Astrocyte of the spinal cord (primary cell): ENCODE data around the gene WDR1.
A peak's percentile ranks its signal among the peaks of the same experiment; 100 is the strongest.

ENCODE experiments used
- DNase-seq: peaks from one replicate; pipeline ENCODE4 v3.0.0; 2011; ENCODE audit warnings: low read depth, low spot score
- H3K4me3 ChIP-seq: 2 replicates; pipeline ENCODE4 v1.5.1; 2011; ENCODE audit warnings: low read depth, mild to moderate bottlenecking, low read length, moderate library complexity
- in situ Hi-C: cut with HindIII; loops from 2 replicates; pipeline ENCODE4 v1.10.0; 2017; ENCODE audit warnings: low sequenced_read_pairs
- TF ChIP-seq, protein P1 (sequence below): IDR thresholded peaks from 2 replicates; pipeline ENCODE4 v1.5.1; 2012; ENCODE audit warnings: low read depth, mild to moderate bottlenecking, low read length, inconsistent platforms

The WDR1 gene

DNA sequence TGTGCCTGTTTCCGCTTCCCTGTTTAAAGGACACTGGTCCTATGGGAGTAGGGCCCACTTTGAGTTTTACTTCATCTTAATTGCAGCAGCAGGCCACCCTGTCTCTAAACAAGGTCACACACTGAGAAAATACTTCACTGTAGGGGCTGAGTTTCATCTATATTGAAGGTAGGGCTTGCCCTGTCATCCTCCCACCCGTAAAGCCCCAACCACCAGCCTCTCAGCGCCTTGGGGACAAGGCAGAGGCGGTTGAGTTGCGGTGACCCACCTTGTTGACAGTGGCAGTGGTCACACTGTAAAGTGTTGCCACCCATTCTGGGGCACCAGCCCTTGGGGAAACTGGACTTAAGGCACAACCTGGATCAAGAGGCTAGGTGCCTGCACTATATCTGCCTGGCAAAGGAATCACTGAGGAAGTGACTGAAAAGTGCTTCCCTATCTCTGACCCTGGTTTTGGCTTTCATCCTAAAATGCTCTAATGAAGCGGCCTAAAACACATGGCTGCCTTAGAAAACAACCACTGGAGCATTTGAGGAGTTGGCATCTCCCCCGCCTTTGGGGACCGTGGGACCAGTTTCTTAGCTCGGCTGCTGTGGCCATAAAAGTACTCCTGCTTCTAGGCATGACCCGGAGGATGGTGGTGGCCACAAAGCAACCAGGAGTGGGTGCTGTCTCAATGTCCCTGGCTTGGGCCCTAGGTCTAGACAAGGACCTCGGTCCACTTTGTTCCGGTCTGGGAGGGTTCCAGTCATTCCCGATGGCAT is 7.8 kb upstream of the WDR1 start:
- TF ChIP-seq, protein P1, sequence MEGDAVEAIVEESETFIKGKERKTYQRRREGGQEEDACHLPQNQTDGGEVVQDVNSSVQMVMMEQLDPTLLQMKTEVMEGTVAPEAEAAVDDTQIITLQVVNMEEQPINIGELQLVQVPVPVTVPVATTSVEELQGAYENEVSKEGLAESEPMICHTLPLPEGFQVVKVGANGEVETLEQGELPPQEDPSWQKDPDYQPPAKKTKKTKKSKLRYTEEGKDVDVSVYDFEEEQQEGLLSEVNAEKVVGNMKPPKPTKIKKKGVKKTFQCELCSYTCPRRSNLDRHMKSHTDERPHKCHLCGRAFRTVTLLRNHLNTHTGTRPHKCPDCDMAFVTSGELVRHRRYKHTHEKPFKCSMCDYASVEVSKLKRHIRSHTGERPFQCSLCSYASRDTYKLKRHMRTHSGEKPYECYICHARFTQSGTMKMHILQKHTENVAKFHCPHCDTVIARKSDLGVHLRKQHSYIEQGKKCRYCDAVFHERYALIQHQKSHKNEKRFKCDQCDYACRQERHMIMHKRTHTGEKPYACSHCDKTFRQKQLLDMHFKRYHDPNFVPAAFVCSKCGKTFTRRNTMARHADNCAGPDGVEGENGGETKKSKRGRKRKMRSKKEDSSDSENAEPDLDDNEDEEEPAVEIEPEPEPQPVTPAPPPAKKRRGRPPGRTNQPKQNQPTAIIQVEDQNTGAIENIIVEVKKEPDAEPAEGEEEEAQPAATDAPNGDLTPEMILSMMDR = no peak
- in situ Hi-C loops = no loop called here

DNA sequence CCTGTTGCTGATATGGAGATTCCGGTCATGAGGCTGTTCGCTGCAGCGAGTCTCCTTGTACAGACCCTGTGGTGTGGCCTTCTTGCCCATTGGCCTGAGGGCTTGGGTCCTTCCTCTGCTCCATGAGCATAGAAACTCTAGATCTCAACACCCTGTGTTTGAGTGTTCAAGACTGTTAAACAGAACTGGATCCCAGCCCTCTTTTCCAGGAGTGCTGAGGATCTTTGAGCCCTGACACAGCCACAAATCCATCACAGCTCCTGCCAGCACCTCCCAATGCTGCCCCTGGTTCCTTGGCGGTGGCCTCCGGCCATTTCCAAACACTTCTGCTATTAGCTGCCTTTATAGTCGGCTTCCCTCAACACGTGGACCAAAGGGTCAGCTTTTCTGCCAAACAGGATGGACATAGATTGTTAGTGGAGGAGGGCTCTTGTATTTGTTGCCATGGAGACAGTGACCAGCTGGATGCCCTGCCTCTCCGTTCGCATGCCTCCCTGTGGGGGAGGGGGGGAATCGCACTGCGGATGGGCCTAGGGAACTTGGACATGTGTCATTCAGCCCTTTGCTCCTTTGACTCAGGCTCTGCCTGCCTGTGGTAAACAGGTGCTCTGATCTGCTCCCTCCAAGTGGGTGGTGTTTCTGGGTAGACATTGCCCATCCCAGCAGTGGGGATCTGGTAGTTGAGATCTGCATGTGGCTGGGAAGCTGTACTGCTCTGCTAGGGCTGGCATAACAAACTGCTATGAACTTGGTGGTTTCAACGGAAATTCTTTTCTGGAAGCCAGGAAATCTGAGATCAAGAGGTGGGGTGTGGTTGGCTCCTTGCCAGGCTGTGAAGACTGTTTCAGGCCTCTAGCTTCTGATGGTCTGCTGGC is 6.9 kb upstream of the WDR1 start:
- DNase-seq = peak; percentile 65
- no peak overlapping the region for H3K4me3 ChIP-seq
- in situ Hi-C loops = no loop called here
- TF ChIP-seq, protein P1 = no peak

More for the DNA sequence above, 7.8 kb upstream of the WDR1 start:
- DNase-seq = no peak
- no peak overlapping the region for H3K4me3 ChIP-seq

DNA sequence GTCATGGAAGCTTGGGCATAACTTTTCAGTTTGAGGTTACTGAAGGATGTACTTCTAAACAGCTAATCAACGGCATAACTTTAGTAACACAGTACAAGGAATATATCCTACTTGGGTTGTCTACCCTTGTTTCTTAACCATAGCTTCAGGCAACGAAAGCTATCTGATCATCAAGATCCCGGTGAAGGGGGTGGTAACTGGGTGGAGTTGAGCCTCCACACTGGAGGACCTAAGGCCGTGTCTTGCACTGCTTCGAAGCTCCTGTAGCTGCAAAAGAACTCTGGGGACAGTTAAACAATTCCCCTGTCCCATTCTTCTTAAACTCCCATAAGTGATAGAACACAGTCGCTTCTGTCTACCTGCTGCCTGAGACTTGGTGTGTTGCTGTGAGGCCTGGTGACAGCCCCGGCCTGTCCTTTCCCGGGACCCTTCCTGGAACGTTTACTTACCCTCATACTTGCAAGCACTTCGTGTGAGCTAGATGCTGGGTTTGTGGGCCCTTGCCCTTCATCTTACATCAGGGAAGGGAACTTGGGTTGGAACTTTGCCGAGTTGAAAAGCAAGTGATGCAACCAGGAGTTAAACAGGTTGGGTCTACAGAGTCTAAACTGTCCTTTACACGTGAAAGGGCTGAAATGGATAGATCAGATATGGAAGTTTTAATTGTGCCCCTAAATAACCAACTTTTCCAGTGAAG is 5.8 kb upstream of the WDR1 start:
- TF ChIP-seq, protein P1 = no peak
- H3K4me3 ChIP-seq = no peak overlapping the region
- in situ Hi-C loops = no loop called here
- no peak for DNase-seq

DNA sequence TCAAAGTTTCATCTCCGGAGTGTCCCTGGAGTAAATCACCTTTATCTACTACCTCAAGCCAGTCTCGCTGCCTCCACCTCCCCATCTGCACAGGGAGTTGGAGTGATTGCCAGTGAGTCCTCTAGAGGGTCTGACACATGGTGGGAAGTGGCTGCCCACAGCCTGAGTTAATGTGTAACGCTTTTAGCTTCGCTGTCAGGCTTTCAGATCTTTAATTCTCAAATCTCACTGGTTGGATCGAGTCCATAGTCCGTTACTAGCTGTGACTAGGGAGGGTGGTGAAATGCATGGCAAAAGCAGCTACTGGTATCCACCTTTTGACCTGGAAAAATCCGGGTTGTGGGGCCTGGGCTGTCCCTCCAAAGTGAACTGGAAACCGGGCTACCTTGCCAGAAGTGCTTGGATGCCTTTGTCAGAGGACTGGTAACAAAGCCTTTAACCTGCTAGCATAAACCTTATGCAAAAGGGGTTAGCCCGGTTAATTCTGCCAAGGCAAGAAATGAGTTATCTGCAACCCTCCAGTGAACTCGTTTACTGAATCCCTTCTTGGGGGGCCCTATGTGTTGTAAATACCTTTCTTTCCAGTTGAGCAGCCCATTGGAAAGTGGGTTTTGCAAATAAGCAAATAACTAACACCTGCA is 5.1 kb upstream of the WDR1 start:
- in situ Hi-C loops = no loop called here
- DNase-seq = no peak
- no peak overlapping the region for H3K4me3 ChIP-seq
- TF ChIP-seq, protein P1 = no peak

DNA sequence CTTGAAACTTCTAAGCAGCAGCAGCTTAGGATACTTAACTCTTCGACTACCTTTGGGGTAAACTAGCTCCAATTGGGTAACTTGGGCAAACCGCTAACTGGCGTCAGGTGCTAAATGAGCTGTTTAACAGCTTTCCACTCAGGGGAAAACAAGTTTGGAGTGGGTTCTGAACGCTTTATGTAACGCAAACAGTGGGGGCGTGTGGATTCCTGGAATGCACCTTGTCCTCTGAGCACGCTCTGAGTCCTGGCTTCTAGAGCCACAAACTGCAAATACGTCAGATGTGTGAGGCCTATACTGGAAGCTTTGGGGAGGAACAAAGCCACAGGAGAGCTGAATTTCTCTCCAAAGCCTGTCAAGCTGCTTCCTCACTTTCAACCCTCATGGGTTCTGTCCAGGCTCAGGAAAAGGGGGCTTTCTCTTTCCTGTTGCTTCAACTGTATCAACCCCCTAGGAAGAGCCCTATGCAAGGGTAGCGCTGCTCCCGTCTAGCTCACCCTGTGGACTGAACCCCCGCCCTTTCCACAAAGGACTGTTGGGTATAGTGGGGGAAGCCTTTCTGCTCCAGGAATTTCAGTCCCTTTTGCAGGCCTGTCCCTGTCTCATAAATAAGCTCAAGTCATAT is 4.5 kb upstream of the WDR1 start:
- no peak overlapping the region for H3K4me3 ChIP-seq
- in situ Hi-C loops = no loop called here
- TF ChIP-seq, protein P1 = no peak
- no peak for DNase-seq
